Measurements from ENCODE around the gene TOM1L2.

TOM1L2 gene

DNA sequence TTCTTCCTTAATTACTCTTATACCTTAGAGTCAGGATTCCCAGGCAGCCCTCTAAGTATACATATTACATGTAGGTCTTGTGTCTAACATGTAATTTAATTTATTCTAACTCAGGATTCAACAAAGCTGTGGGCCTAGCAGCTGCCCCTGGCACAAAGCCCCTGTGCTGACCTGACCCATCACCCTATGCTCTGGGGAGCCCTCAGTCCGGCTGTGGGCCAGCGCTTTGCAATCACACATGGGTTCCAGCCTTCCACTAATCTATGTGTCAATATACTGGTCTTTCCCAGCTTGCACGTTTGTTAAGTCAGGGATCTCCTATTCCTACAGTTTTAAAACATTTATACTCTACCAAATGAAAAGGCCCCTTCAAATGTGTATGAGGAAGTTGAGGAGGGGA is 72.7 kb downstream of the TOM1L2 start:
- no peak for DNase-seq (ENCODE audit: low spot score)

DNA sequence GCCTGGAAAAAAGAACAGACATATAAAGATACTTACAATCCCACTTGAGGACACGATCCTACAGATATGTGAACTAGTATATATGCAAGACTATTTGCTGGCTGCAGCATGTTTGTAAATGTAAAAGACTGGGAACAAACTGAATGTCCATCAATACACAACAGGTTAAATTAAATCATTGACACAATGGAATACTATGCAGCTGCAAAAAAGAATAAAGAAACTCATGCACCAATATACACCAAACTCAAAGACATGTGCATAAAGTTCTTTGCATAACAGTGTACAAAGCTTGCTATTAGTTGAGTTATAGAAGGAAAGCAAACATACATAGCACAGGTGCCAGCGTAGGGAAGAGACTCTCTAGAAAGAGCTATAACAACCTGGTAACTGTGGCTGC is 73.5 kb downstream of the TOM1L2 start:
- no peak for DNase-seq (ENCODE audit: low spot score)

DNA sequence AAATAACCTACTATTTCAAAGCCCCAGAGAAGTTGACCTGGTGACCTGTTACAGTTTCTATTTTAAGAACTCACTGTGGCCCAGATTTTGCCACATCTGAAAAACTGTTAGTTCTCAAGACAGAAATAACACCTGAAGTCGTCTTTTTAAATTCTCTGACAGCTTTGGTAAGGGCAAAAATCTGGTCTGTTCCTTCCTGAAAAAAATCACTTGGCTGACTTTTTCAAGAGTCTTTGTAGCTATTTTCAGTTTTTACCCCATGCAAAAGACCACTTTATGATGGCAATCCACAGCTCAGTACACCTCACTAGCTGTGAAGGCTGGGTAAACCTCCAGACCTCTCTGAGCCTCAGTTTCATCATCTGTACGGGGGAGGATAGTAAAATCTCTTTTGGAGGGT is 74.8 kb downstream of the TOM1L2 start:
- no peak for DNase-seq (ENCODE audit: low spot score)

DNA sequence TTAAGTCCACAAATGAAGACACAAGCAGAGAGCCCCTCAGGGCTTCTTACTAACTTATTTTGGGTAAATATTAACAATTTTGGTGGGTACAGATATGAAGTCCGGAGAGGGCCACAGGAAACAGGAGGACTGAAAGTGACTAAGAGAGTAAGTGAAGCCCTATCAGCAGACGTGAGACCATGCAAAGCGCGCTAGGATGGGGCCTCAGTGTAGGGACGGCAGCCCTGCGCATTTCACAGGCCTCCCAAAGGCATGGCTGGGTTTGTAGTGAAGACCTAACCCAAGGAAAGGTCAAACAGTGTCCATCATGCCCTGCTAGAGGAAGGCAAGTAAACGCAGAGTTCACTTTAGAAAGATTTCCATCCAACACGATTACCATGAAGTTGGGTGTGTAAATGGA is 75.5 kb downstream of the TOM1L2 start:
- DNase-seq (ENCODE audit: low spot score): no peak

DNA sequence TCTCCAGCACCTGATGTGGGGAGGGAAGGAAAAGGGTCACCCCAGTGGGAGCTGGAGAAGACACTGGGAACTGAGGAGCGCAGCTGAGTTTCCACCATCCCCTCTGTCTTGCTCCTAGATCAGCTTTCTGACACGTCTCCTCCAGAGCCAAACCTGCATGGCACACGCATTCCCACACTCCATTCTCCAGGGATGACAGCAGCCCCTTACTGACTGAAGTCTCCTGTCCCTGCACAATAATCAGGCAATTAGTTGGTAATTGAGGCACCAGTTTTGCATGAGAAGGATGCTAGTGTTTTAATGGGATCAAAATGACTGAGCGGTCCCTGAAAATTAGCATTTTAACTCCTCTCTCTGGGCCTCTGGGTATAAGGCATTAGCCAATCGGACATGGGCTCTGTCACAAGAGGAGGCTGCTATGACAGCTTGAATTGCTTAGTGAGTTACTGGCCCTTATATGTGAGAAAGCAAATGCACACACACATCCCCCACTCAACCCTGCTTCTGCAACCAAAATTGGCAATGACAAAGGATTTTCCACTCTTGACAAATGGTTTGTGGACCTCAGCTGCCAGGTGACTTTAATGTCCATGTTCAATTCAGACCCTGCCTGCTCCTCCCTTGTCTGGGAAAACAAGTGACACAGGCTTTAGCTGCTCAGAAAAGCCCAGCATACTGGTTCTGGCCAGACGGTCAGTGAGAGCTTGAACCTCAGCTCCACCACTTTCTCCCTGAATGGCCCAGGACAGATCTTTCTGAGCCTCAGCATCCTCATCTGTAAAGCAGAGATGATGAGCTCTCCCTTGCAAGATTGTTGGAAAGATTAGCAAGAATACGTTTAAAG is 78.2 kb downstream of the TOM1L2 start:
- DNase-seq (ENCODE audit: low spot score): no peak

DNA sequence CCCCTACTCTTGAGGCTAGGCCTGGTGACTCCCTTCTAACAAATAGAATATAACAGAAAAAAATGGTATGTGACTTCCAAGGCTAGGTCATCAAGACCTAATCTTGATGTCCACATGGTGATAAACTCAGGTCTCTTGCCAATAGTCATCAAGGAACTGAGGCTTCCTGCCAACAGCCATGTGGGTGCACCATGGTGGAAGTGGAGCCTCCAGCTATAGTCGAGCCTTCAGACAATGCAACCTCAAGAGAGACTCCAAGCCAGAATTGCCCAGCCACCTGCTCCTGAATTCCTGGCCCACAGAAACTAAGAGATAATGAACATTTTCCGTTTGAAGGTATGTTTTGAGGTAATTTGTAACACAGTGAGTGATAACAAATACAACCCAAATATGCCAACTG is 79.5 kb downstream of the TOM1L2 start:
- DNase-seq (ENCODE audit: low spot score): no peak

DNA sequence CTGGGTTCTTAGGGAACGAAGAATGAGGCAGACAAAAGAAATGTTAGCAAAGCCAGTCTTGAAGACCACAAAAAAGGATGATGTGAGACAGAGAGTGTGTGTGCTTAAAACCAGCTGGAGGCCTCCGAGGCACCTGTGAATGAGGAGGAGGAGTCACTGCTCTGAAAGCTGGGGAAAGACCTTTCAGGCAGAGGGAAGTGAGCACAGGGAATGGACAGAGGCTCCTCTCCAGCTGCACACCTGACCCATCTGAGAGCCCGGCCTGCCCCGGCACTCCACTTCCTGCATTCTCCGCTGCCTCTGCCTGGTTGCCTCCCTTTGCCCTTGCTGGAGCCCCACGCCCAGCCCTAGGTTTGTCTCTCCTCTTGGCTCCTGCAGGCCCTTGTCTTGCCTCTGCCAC is 80.2 kb downstream of the TOM1L2 start:
- no peak for DNase-seq (ENCODE audit: low spot score)

DNA sequence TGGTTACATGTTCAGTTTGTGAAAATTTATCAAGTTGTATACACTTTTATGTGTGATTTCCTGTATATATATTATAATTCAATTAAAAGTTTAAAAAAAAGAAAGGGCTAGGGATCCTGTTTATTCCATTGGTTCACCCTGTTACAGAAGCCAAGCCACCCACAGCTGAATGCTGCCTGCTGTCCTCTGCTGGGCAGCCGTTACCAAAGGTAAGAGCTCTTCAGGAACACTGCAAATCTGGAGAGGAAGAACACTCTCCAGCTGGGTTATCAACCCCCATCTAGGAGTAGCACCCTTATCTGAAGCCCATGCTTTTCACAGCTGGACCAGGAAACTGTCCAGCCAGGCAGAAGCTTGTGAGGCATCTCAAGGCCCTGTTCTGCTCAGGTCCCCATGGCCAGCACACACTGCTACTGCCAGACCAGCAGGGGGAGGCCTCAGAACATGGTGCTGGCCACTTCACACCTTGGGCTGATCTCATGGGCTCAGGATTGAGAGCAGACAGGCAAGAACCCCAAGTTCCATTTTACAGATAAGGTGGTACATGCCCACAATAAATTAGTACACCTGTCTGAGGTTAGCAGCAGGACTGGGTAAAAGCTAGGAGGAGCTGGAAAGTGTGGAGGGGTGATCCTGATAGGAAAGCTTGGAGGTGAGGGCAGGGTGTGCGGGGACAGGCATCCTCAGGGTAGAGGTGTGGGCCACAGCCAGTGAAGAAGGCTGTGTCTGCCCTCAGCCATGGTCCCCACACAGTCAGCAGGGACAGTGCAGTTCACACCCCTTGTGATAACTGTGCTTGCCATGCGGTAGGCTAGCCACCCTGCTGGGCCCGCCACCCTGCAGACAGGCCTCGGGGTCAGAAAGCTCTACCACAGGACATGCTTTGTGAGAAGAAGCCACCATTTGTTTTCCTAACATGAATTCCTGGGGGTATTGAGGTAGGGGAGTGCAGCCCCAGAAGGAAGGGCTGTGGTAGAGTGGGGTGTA is 81.1 kb downstream of the TOM1L2 start:
- DNase-seq (ENCODE audit: low spot score): peak; percentile 78

DNA sequence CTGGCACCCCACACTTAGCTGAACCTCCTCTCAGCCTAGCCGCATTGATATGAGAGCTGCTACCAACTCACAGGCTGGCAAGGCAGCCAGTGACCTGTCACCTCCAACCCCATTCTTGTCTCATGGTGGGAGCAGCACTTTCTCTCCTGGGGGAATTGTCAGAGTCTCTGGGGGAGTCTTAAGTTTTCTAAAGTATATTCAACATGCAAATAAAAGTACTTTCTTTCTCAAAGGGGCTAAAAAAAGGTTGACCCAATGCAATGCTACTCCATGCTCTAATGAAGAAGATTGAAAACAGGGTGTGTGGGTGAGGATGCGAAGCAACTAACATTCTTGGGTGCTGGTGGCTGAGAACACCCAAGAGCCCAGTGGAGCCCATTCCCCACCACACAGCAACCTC is 82.3 kb downstream of the TOM1L2 start:
- no peak for DNase-seq (ENCODE audit: low spot score)

DNA sequence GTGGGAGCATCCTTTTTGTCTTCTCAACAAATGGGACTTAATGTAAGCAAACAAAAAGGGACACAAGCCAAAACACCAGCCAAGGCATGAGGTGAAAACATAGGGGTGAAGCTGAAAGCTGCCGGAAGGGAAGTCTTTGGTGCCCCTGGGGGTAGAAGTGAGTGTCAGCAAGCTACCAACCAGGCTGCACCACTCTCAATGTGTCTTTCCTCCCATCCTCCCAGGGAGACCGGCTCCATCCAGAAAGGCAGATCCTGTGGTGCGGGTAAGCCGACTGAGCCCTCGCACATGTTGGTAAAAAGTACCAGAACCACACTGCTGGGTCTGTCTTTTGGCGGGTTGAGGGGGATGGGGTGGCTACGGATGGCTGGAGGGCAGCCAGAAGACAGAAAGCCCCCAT is 83.4 kb downstream of the TOM1L2 start:
- DNase-seq (ENCODE audit: low spot score): no peak

DNA sequence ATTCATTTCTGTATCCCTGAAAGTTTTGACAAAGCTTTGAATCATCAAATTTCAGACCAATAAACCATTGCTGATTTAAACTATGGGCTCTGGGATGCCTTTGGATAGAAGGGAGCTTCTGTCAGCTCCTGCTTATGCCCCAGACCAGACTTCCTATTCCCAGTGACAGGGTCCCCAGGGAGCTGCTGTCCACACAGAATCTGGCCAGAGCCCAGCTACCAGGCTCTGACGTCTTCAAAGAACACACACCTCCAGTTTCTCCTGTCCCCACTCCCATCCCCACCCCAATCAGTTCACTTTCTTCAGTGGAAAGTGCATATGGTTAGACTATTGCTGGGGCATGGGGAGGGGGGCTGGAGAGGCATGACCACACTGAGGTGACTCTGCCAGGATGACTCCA is 83.8 kb downstream of the TOM1L2 start:
- DNase-seq (ENCODE audit: low spot score): no peak

DNA sequence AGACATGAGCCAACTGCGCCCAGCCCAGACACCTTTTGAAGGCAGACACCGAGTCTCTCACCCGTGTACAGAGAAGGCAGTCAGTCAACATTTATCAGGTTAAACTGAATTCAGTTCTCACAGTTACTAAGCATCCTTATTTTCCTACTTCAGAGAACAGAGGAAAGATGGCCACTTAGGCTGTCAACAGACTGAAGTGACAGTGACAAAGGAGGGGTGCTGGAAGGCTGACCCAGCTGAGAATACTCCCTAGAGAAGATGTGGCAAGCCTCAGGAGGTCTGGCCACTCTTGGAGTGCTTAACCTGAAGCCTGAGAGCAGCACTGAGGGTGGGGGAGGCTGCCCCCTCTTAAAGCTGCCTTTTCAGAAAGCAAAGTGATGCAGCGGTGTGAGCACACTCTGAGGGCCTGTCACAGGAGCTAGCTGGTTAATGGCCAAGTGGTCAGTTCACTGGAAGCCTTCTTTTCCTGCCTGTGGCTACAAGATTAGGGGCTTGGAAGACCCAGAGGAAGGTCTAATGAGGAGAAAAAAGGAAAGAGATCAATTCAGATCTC is 84.4 kb downstream of the TOM1L2 start:
- no peak for DNase-seq (ENCODE audit: low spot score)

DNA sequence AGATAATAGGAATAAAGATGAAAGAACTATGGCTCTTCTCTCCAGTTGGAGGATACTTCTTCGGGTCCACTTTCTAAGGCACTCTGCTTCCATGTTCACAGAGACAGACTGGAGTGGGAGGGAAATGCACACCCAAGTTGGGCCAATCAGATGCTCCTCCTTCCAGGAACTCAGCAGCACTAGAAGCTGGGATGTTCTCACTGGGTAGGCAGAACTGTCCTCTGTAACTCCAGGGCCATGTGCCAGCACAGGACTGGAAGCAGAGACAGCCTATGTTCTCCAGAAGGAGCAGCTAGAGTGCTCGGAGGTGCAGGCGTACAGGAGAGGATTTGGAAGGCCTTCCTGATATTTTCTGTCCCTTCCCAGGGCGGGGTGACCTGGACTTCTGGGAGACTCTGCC is 85.5 kb downstream of the TOM1L2 start:
- DNase-seq (ENCODE audit: low spot score): no peak

DNA sequence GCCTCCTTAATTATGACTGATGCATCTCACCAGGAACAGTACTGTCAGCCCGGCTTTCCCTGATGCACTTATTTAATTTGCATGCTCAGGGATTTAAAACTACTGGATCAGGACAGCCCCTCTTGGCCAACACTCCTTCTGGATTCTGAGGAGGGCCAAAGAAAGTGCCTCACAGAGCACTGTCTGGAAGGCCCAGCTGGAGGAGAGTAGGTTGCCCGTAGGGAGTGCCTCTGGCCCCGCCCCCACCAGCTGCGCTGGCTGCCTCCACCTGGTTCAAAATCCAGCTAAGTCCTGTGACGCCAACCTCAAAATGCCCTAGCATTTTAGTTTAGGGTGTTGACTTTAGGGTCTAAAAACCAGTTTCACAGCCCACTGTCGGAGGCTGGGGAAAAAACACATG is 86.0 kb downstream of the TOM1L2 start:
- DNase-seq (ENCODE audit: low spot score): no peak

DNA sequence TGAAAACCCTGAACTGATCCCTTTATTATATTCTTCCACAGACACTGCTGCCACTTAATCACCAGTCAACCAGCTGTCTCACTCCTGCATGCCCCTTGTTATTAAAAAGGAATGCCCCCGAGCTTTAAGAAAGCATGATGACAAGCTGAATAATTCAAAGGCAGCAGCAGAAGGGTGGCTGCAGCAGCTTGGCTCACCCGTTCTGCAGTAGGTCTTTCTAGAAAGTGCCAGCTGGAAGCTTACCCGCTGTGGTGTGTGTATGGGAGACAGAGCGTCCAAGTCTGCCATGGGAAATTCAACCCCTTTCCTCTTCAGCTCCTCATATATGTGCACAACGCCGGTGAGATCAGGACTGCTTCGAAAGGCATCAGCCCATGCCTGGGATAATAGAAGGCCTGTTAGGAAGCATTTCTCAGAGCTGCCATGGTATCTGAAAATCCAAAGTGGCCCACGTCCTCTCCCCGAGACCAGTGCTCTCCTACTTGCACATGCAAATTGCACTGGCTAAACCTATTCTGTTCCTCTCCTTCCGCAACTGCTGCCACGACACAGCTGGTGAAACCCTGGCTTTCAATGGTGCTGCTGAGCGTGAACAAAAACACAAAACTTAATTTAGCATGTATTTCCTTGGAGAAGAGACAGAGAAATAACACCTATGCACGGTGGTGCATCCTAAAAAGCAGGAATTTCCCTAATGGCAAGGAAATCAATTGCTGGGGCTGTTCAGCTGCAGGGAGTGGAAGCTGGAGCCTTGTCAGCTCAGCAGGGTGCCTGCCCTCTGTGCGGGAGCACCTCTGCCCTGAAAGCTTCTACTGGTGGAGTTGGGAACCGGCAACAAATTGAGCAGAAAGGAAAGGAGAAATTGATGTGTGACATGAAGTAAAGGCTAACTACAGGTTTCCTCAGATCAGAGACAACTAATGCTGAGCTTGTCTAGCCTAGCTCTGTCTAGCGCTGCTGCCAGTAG is 87.5 kb downstream of the TOM1L2 start:
- DNase-seq (ENCODE audit: low spot score): no peak

DNA sequence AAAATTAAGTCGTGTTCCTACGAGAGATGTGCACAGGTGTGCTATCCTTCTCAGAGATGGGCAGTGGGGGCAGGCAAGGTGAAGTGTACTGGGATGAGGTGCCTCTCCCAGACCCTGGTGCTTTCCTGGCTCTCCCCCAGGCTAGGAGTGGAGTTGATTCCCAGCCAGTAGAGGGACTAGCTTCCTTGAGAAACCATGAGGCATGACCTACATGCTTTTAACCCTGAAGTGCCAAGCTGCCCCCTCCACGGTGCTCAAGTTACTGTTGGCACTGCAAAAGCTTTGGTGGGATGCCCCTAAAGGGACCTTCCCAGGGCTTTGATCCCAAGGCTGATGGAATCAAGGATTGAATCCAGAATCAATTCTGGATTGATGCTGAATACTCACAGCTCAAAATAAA is 88.4 kb downstream of the TOM1L2 start:
- DNase-seq (ENCODE audit: low spot score): no peak

DNA sequence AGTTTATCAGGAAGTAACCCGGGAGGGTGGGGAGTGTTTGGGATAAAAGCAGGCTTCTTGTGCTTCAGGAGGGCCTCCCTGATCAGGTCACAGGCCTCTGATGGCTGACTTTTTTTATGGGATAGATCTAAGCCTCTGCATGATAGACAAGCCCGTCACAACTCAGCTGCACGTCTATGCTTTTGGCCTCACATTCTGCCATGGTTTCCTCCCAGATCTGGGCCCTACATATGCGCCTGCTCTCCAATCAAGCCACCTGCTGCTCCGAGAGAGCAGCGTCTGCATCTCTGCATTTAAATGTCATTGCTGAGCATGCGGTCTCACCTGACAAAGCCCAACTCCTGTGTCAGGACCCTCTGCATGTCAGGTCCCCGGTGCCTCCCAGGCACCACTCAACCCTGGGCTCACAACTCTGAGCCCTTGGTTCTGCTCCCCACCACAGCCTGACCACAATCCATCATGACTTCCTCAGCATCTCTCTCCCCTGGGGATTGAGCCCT is 90.1 kb downstream of the TOM1L2 start:
- DNase-seq (ENCODE audit: low spot score): no peak

DNA sequence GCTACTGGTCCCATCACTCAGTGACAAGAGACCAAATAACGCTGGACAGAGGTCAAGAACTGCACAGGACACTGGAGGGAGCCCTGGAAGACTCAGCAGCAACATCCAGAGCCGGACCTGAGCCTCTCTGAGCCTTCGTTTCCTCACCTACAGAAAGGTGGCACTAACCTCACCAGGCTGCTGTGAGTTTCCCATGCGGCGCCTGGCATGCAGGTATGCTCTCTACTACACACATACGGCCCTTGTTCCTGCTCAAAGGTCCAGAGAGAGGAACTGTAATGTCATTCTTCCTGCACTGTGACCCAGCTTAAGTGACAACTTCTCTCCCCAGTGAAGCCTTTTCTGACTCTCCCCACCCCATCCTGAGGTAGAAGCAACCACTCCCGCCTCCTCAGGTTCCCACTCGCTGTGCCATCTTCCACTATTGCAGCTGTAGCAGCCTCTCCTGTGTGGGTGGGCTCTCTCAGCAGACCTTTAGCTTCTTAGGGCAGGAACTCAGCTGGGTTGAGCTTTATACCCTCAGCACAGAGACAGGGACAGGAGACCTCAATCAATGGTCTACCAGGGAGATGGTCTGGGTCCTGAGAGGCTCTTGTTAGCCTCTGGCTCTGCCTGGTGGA is 91.5 kb downstream of the TOM1L2 start:
- DNase-seq (ENCODE audit: low spot score): no peak

DNA sequence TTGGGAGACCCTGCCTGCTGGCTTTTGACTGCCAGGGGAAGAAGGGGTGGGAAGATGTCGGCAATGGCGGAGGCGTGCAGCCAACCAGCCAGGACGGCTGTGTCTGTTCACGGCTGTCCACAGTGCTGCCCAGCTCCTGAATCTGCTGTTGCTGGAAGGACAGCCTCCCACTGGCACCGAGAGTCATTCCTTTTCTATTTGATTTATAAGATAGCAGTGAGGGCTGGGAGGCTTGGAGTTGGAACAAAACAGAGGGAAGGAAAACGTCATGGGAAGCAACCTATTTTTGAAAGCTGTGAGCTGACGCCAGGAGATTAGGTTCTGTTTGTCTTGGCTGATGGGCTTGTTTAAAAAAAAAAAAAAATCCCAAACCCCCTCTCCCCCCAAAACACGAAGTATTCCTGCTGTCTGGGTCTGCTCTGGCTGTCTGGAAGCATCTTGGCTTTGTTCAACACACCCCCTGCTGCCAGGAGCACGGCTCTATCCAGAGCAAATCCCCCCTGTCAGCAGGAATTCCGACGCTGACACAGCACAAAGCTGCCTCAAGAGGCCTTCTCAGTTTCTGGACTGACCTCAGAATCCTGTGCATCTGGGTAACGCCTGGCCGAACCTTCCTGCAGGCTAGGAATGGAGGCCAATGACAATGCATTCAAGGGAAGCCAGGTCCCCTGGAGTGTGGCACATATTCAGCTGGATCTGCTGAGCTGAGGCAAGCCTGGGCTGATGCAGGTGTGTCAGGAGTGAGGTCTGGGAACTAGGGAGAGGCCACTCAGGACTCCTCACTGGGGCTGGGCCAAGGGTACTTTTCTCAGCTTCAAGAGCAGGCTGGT is 94.5 kb downstream of the TOM1L2 start:
- peak; percentile 59 for DNase-seq (ENCODE audit: low spot score)

DNA sequence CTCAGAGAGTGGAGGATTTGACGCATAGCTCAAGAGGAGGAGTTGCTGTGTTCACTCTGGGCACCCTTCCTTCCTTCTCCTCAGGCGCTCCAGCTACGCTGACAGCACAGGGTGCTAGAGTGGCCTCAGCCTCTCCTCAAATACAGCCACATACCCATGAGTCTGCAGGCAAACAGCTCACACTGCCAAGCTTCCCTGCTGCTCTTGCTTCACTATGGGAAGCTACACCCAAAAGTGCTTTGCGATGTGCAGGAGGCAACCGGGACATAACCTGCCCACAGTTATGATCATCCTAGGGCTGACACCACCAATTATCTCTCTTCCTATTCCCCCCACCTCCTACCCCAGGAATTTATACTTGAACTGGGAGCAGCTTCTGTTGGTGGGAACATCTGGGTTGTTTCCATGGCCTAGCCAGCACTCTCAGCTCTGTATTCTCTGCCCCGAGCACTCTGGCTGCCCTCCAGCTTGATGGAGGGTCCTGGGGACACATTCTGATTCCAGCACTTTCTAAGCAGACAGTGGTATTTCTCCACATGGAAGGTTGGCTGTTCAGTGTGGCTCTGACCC is 95.2 kb downstream of the TOM1L2 start:
- DNase-seq (ENCODE audit: low spot score): no peak
